HL-60 (cell line): ENCODE data around the gene MAP7D3.

Source experiments
- DNase-seq, 2 experiments: peaks; one replicate each; pipeline ENCODE4 v3.0.0-alpha.2; 2010 to 2020; ENCODE audit warnings: low read depth in 1 of 2, low spot score in 1 of 2
- H3K27ac ChIP-seq: fragments of 250-450 bp; sonication (Bioruptor Pico); replicated peaks from 2 replicates; pipeline ENCODE4 v1.5.1; 2020; ENCODE audit warnings: mild to moderate bottlenecking, moderate library complexity
- H3K27me3 ChIP-seq: fragments of 250-450 bp; sonication (Bioruptor Pico); 2 replicates; pipeline ENCODE4 v1.5.1; 2021; ENCODE audit warnings: mild to moderate bottlenecking, moderate library complexity; ENCODE audit not compliant: insufficient read depth, poor library complexity, severe bottlenecking
- H3K4me3 ChIP-seq: replicated peaks from 2 replicates; pipeline ENCODE4 v1.5.1; 2011; ENCODE audit warnings: mild to moderate bottlenecking, control low read depth, low read length; ENCODE audit not compliant: insufficient read depth
- CTCF ChIP-seq: IDR thresholded peaks from one replicate; pipeline ENCODE4 v1.5.1; 2011; ENCODE audit warnings: low read length, control low read depth, inconsistent platforms; ENCODE audit not compliant: insufficient read depth
- GABPA ChIP-seq: IDR thresholded peaks from 2 replicates; pipeline ENCODE4 v1.6.1; 2012; ENCODE audit warnings: low read depth
- POLR2AphosphoS5 ChIP-seq: IDR thresholded peaks from 2 replicates; pipeline ENCODE4 v1.6.1; 2012; ENCODE audit warnings: low read depth
- SPI1 ChIP-seq: IDR thresholded peaks from 2 replicates; pipeline ENCODE4 v1.6.1; 2012; ENCODE audit warnings: low read depth, mild to moderate bottlenecking, borderline replicate concordance
- TF ChIP-seq, protein P1 (sequence below): IDR thresholded peaks from 2 replicates; pipeline ENCODE4 v1.6.1; 2012; ENCODE audit warnings: low read depth; ENCODE audit not compliant: insufficient replicate concordance

The MAP7D3 gene

GRCh38 chrX:136207546-136207945 lies 43.7 kb downstream of the MAP7D3 start:
- no peaks in the 10 kb centered on the region for H3K27me3 ChIP-seq
- no peak for TF ChIP-seq GABPA
- no peak for TF ChIP-seq POLR2AphosphoS5
- TF ChIP-seq SPI1: no peak
- no peak for TF ChIP-seq CTCF
- TF ChIP-seq, protein P1, sequence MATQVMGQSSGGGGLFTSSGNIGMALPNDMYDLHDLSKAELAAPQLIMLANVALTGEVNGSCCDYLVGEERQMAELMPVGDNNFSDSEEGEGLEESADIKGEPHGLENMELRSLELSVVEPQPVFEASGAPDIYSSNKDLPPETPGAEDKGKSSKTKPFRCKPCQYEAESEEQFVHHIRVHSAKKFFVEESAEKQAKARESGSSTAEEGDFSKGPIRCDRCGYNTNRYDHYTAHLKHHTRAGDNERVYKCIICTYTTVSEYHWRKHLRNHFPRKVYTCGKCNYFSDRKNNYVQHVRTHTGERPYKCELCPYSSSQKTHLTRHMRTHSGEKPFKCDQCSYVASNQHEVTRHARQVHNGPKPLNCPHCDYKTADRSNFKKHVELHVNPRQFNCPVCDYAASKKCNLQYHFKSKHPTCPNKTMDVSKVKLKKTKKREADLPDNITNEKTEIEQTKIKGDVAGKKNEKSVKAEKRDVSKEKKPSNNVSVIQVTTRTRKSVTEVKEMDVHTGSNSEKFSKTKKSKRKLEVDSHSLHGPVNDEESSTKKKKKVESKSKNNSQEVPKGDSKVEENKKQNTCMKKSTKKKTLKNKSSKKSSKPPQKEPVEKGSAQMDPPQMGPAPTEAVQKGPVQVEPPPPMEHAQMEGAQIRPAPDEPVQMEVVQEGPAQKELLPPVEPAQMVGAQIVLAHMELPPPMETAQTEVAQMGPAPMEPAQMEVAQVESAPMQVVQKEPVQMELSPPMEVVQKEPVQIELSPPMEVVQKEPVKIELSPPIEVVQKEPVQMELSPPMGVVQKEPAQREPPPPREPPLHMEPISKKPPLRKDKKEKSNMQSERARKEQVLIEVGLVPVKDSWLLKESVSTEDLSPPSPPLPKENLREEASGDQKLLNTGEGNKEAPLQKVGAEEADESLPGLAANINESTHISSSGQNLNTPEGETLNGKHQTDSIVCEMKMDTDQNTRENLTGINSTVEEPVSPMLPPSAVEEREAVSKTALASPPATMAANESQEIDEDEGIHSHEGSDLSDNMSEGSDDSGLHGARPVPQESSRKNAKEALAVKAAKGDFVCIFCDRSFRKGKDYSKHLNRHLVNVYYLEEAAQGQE: no peak
- H3K27ac ChIP-seq: no peak overlapping the region
- DNase-seq: no peak
- no peak overlapping the region for H3K4me3 ChIP-seq

DNA sequence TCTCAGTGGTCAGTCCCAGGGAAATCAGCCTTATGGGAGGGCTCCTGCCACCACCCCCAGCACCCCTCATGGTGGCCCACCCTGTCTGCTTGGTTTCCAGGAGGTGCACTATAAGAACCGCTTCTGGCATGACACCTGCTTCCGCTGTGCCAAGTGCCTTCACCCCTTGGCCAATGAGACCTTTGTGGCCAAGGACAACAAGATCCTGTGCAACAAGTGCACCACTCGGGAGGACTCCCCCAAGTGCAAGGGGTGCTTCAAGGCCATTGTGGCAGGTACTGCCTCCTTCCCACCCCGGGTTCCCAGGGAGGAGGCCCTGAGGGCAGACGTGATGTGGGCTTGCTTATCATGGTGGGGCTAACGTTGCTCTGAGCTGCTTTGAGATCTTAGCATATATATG lies 44.3 kb downstream of the MAP7D3 start:
- H3K4me3 ChIP-seq: no peak overlapping the region
- TF ChIP-seq GABPA: no peak
- no peak for TF ChIP-seq CTCF
- no peak for TF ChIP-seq SPI1
- no peak overlapping the region for H3K27ac ChIP-seq
- no peaks in the 10 kb centered on the region for H3K27me3 ChIP-seq
- no peak for DNase-seq

GRCh38 chrX:136205882-136206380 lies 45.3 kb downstream of the MAP7D3 start:
- TF ChIP-seq CTCF (no peak), POLR2AphosphoS5 (no peak), GABPA (no peak), SPI1 (no peak)
- TF ChIP-seq, protein P1: no peak
- DNase-seq: no peak
- Histone ChIP-seq H3K27me3 (no peaks in the 10 kb centered on the region), H3K27ac (no peak overlapping the region), H3K4me3 (no peak overlapping the region)

DNA sequence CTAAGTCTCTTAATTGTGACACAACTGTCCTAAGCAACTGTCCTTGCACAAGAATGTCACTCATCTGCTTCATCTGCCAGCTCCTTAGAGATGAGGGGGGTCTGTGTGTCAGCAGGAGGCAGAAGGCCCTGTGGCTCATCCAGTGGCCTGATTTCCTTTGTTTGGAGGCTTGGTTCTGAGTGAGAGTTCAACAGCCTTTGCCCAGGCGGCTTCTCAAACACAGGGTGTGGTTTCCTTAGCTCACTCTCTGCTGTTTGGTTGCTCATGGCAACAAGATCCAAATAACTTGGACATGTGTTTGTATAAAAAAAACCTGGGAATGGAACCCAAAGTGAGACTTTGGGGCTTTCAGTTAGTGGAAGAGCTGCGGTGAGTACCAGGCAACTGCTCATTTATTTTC lies 46.6 kb downstream of the MAP7D3 start:
- TF ChIP-seq SPI1 (no peak), CTCF (no peak), POLR2AphosphoS5 (no peak), GABPA (no peak)
- TF ChIP-seq, protein P1: no peak
- Histone ChIP-seq H3K27me3 (no peaks in the 10 kb centered on the region), H3K4me3 (no peak overlapping the region), H3K27ac (no peak overlapping the region)
- peak in 1 of 2 experiments; percentile 25 for DNase-seq
